ENCODE results near the gene MYCBP2.

DNA sequence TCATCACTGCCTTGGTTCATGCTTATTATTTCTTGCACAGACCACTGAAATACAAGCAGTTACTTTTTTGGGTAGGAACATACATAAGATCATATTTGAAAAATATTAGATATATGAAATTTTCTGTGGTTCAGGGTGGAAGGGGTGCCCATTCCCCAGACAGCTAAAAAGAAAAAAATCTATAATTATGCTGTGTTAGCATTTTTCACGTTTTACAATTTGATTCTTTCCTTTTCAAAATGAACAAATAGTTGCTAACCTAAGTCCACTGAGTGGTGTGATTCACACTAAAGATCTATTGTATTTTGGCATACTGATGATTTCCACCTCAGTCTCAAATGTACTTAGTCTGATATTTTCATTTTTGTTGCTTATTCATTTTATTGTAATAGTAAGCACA lies 233.2 kb downstream of the MYCBP2 start:
- TF ChIP-seq, protein P1, sequence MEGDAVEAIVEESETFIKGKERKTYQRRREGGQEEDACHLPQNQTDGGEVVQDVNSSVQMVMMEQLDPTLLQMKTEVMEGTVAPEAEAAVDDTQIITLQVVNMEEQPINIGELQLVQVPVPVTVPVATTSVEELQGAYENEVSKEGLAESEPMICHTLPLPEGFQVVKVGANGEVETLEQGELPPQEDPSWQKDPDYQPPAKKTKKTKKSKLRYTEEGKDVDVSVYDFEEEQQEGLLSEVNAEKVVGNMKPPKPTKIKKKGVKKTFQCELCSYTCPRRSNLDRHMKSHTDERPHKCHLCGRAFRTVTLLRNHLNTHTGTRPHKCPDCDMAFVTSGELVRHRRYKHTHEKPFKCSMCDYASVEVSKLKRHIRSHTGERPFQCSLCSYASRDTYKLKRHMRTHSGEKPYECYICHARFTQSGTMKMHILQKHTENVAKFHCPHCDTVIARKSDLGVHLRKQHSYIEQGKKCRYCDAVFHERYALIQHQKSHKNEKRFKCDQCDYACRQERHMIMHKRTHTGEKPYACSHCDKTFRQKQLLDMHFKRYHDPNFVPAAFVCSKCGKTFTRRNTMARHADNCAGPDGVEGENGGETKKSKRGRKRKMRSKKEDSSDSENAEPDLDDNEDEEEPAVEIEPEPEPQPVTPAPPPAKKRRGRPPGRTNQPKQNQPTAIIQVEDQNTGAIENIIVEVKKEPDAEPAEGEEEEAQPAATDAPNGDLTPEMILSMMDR (IDR thresholded peaks at IDR 0.05): no peak
- no peak for TF ChIP-seq EP300 (IDR thresholded peaks at IDR 0.05)

All from tibial nerve (tissue), 4 donors.